ENCODE results near the gene PLXNA2.

DNA sequence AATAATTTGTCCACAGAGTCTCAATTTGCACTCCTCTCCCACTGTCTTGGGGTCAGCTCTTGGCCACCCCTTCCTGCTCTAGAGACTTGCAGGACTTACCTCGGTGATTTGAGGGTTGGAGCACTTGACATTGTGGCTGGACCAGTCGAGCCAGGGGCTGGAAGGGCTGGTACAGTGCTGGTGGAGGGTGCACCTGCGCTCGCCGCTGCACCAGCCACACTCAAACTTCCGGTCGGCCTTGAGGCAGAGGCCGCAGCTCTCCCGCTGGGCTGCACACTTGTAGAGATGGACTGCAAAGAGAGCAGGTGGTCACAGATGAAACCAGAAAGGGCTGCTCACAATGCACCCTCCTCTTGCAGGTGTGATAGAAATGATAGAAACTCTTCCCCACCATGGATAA, 165.0 kb downstream of the PLXNA2 start:
- TF ChIP-seq CTCF (conservative IDR thresholded peaks at IDR 0.05; ENCODE audit: low read depth, low read length), result no peak
- no peak for TF ChIP-seq EZH2 (IDR thresholded peaks at IDR 0.05; ENCODE audit: borderline replicate concordance, low read depth, low read length, poor library complexity, severe bottlenecking)
